Stimulated activated CD4-positive, alpha-beta T cell treated with anti-CD3 and anti-CD28 coated beads, Interleukin-4, amount 100 ng/mL, for 1 hour (primary cell): ENCODE data around the gene C12orf75.
"Not testable (repeated sequence)": the region's sequence is repeated elsewhere in the genome, so short reads cannot be mapped to it uniquely, and the experiment has no call there.

Experiments used
- DNase-seq: peaks from one replicate; pipeline ENCODE4 v3.0.0-alpha.2; 2020

Gene C12orf75

GRCh38 chr12:105384220-105384619 is 53.7 kb downstream of the C12orf75 start:
- DNase-seq: no peak

- no peak for DNase-seq
Measured at GRCh38 chr12:105384916-105385535, 54.5 kb downstream of the C12orf75 start.

- DNase-seq: no peak
Measured at GRCh38 chr12:105386431-105386830, 55.9 kb downstream of the C12orf75 start.

GRCh38 chr12:105391231-105391630 is 60.7 kb downstream of the C12orf75 start:
- DNase-seq: no peak

GRCh38 chr12:105393587-105393986 is 63.1 kb downstream of the C12orf75 start:
- DNase-seq: no peak

- DNase-seq: no peak
Measured at GRCh38 chr12:105396024-105396423, 65.5 kb downstream of the C12orf75 start.

GRCh38 chr12:105396983-105397382 is 66.5 kb downstream of the C12orf75 start:
- no peak for DNase-seq

GRCh38 chr12:105398930-105399329 is 68.4 kb downstream of the C12orf75 start:
- DNase-seq: no peak

GRCh38 chr12:105399428-105400081 is 69.1 kb downstream of the C12orf75 start:
- no peak for DNase-seq

- DNase-seq: no peak
Measured at GRCh38 chr12:105400227-105400626, 69.7 kb downstream of the C12orf75 start.

- no peak for DNase-seq
Measured at GRCh38 chr12:105401198-105401597, 70.7 kb downstream of the C12orf75 start.

- DNase-seq: no peak
Measured at GRCh38 chr12:105402366-105402765, 71.9 kb downstream of the C12orf75 start.

GRCh38 chr12:105403095-105403494 is 72.6 kb downstream of the C12orf75 start:
- no peak for DNase-seq

GRCh38 chr12:105404134-105404533 is 73.6 kb downstream of the C12orf75 start:
- DNase-seq: not testable (repeated sequence)

GRCh38 chr12:105406497-105406896 is 76.0 kb downstream of the C12orf75 start:
- no peak for DNase-seq

GRCh38 chr12:105409279-105409678 is 78.8 kb downstream of the C12orf75 start:
- no peak for DNase-seq

- no peak for DNase-seq
Measured at GRCh38 chr12:105409801-105410471, 79.4 kb downstream of the C12orf75 start.

- no peak for DNase-seq
Measured at GRCh38 chr12:105413911-105414487, 83.5 kb downstream of the C12orf75 start.

- DNase-seq: no peak
Measured at GRCh38 chr12:105417732-105418131, 87.2 kb downstream of the C12orf75 start.

- DNase-seq: no peak
Measured at GRCh38 chr12:105418229-105418628, 87.7 kb downstream of the C12orf75 start.

- no peak for DNase-seq
Measured at GRCh38 chr12:105418821-105419291, 88.4 kb downstream of the C12orf75 start.

- no peak for DNase-seq
Measured at GRCh38 chr12:105419606-105420005, 89.1 kb downstream of the C12orf75 start.

- DNase-seq: no peak
Measured at GRCh38 chr12:105420046-105420445, 89.6 kb downstream of the C12orf75 start.
